HEK293 (cell line): ENCODE data around the gene RPL31.

ENCODE experiments used
- CTCF ChIA-PET: fragments of 350-600 bp; formaldehyde crosslinking; extraction: SDS; loops from one replicate; lab custom pipeline; 2021; ENCODE audit warnings: antibody characterized with exemption; lab: Yijun Ruan, JAX
- POLR2A ChIA-PET: fragments of 300-600 bp; formaldehyde crosslinking; extraction: SDS; loops from one replicate; lab custom pipeline; 2020; ENCODE audit warnings: antibody characterized with exemption, inconsistent platforms; lab: Yijun Ruan, JAX
- H3K27ac ChIP-seq: fragments of 200-500 bp; sonication (Bioruptor generic); 2 replicates; pipeline ENCODE4 v1.5.1; 2014; ENCODE audit warnings: low read depth, low read length, control low read depth, inconsistent platforms; ENCODE audit errors: extremely low read depth
- H3K36me3 ChIP-seq, 2 experiments: fragments of 200-500 bp in 1 of 2; sonication (Bioruptor generic) in 1 of 2; 1 replicate in 1 of 2; 2 replicates in 1 of 2; pipeline ENCODE4 v1.5.1; 2014 to 2017; ENCODE audit warnings: inconsistent platforms in 2 of 2, low read length in 2 of 2; ENCODE audit not compliant: control insufficient read depth in 2 of 2, insufficient read depth in 1 of 2
- H3K4me1 ChIP-seq: fragments of 200-500 bp; sonication (Bioruptor generic); 2 replicates; pipeline ENCODE4 v1.5.1; 2014; ENCODE audit warnings: mild to moderate bottlenecking, low read length, inconsistent platforms; ENCODE audit not compliant: control insufficient read depth, insufficient read depth
- H3K4me3 ChIP-seq: 2 replicates; pipeline ENCODE4 v1.5.1; 2011; ENCODE audit warnings: low read depth, mild to moderate bottlenecking, control low read depth, low read length, moderate library complexity
- H3K9me3 ChIP-seq: fragments of 200-500 bp; sonication (Bioruptor generic); 2 replicates; pipeline ENCODE4 v1.5.1; 2014; ENCODE audit warnings: low read depth, low read length, inconsistent platforms; ENCODE audit not compliant: control insufficient read depth, insufficient read depth
- CTCF ChIP-seq: fragments of 450-650 bp; formaldehyde crosslinking; IDR thresholded peaks from 2 replicates; pipeline ENCODE4 v1.5.1; 2016; ENCODE audit warnings: missing biosample characterization, missing genetic modification characterization
- GLIS2 ChIP-seq: fragments of 450-650 bp; formaldehyde crosslinking; IDR thresholded peaks from 2 replicates; pipeline ENCODE4 v1.5.1; 2016; ENCODE audit warnings: missing biosample characterization, missing genetic modification characterization
- KLF10 ChIP-seq: fragments of 450-650 bp; IDR thresholded peaks from 2 replicates; pipeline ENCODE4 v1.5.1; 2018; ENCODE audit warnings: missing biosample characterization, mild to moderate bottlenecking, missing genetic modification characterization
- KLF17 ChIP-seq: fragments of 450-650 bp; formaldehyde crosslinking; IDR thresholded peaks from 2 replicates; pipeline ENCODE4 v1.5.1; 2016; ENCODE audit warnings: missing biosample characterization, missing genetic modification characterization
- PRDM2 ChIP-seq: fragments of 450-650 bp; formaldehyde crosslinking; IDR thresholded peaks from 2 replicates; pipeline ENCODE4 v1.5.1; 2016; ENCODE audit warnings: missing biosample characterization, missing genetic modification characterization, borderline replicate concordance
- TRIM28 ChIP-seq: IDR thresholded peaks from 2 replicates; pipeline ENCODE4 v1.6.1; 2011; ENCODE audit warnings: low read length, control low read depth, borderline replicate concordance
- ZBTB1 ChIP-seq: fragments of 450-650 bp; formaldehyde crosslinking; IDR thresholded peaks from 2 replicates; pipeline ENCODE4 v1.5.1; 2016; ENCODE audit warnings: missing biosample characterization, missing genetic modification characterization
- ZBTB48 ChIP-seq: fragments of 450-650 bp; formaldehyde crosslinking; IDR thresholded peaks from 2 replicates; pipeline ENCODE4 v1.5.1; 2016; ENCODE audit warnings: missing biosample characterization, missing genetic modification characterization
- ZFP37 ChIP-seq: fragments of 450-650 bp; formaldehyde crosslinking; IDR thresholded peaks from 2 replicates; pipeline ENCODE4 v1.5.1; 2016; ENCODE audit warnings: missing biosample characterization, missing genetic modification characterization
- ZNF146 ChIP-seq: fragments of 450-650 bp; formaldehyde crosslinking; IDR thresholded peaks from 2 replicates; pipeline ENCODE4 v1.5.1; 2016; ENCODE audit warnings: missing biosample characterization, missing genetic modification characterization
- ZNF394 ChIP-seq: fragments of 450-650 bp; formaldehyde crosslinking; IDR thresholded peaks from 2 replicates; pipeline ENCODE4 v1.5.1; 2016; ENCODE audit warnings: missing biosample characterization, missing genetic modification characterization, mild to moderate bottlenecking, moderate library complexity, borderline replicate concordance
- ZNF488 ChIP-seq: fragments of 450-650 bp; formaldehyde crosslinking; IDR thresholded peaks from 2 replicates; pipeline ENCODE4 v1.5.1; 2016; ENCODE audit warnings: missing biosample characterization, missing genetic modification characterization
- ZNF555 ChIP-seq: fragments of 450-650 bp; formaldehyde crosslinking; conservative IDR thresholded peaks from 2 replicates; pipeline ENCODE4 v1.5.1; 2017; ENCODE audit warnings: missing biosample characterization, mild to moderate bottlenecking, missing genetic modification characterization, inconsistent platforms
- ZNF571 ChIP-seq: fragments of 450-650 bp; formaldehyde crosslinking; IDR thresholded peaks from 2 replicates; pipeline ENCODE4 v1.5.0; 2017; ENCODE audit warnings: missing biosample characterization, missing genetic modification characterization
- ZNF610 ChIP-seq: fragments of 450-650 bp; formaldehyde crosslinking; IDR thresholded peaks from 2 replicates; pipeline ENCODE4 v1.5.1; 2016; ENCODE audit warnings: missing biosample characterization, missing genetic modification characterization, borderline replicate concordance
- ZNF791 ChIP-seq: fragments of 450-650 bp; formaldehyde crosslinking; IDR thresholded peaks from 2 replicates; pipeline ENCODE4 v1.5.1; 2016; ENCODE audit warnings: missing biosample characterization, missing genetic modification characterization

Gene RPL31

DNA sequence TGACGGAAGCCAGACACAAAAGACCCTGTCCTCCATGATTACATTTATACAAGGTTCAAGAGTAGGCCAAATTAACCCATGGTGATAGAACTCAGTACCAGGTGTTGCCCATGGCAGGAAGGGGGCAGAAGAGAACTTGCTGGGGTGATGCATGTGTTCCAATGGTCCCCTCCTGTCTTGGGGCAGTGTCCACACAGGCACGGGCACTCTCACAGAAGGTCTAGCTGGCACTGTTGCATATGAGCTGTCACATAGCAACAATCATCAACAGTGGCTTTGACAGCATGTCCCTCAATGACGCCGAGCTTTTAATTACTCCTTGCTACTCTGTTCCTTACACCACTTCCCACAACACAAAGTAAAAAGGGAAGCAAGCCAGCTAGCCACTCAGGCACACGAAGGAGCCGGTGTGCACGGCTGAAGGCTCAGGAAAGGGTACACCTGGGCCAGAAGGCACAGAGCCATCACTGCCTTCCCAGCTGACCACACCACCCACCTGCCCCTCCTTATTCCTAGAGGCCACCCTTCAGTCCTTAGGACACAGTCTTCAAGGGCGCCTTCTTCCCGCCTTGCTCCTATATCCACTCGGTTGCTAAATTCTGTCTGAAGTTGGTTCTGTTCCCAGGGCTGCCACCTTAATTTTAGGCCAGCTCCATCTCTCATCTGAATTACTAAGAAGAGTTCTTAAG is 28.9 kb downstream of the RPL31 start:
- Histone ChIP-seq H3K4me1 (no peaks in the 10 kb centered on the region), H3K36me3 (peaks cover 0 to 57% of the 10 kb centered on the region in 2 experiments; a peak in 1 of 3 replicates), H3K4me3 (no peak overlapping the region)
- CTCF ChIA-PET: interaction anchor here (0.6 to 1.7 kb wide), 5 partner anchors 18 to 1431 kb away, joined by 3 to 4 read pairs (median 3); no protein-coding TSS in a partner anchor
- POLR2A ChIA-PET: no interaction called here
- TF ChIP-seq ZNF555 (tag by site-specific recombination) (no peak), KLF17 (tag by site-specific recombination) (no peak), ZNF571 (no peak), TRIM28 (no peak), ZNF610 (tag by site-specific recombination) (no peak), ZBTB1 (tag by site-specific recombination) (no peak), ZNF146 (no peak), CTCF (tag by site-specific recombination) (no peak), ZFP37 (tag by site-specific recombination) (no peak), ZBTB48 (tag by site-specific recombination) (no peak), ZNF488 (tag by site-specific recombination) (no peak), ZNF394 (tag by site-specific recombination) (no peak), ZNF791 (tag by site-specific recombination) (no peak), KLF10 (tag by site-specific recombination) (no peak), PRDM2 (tag by site-specific recombination) (no peak), GLIS2 (tag by site-specific recombination) (no peak)
- TF ChIP-seq, all 188 proteins: peak for 0
- no peak overlapping the region for H3K27ac ChIP-seq
- H3K9me3 ChIP-seq: no peaks in the 10 kb centered on the region
